ENCODE results near the gene UFSP1. TPM values are rescaled to one million over a fixed set of nuclear protein-coding genes. Genes with fewer than 3 reads are reported as not detected.

The UFSP1 gene
- total and polyA plus RNA-seq, 2 of the 13 experiments (the other 11 are each of a cell fraction or from before 2014, with no cell fraction given), result 0.65 to 3.3 TPM

DNA sequence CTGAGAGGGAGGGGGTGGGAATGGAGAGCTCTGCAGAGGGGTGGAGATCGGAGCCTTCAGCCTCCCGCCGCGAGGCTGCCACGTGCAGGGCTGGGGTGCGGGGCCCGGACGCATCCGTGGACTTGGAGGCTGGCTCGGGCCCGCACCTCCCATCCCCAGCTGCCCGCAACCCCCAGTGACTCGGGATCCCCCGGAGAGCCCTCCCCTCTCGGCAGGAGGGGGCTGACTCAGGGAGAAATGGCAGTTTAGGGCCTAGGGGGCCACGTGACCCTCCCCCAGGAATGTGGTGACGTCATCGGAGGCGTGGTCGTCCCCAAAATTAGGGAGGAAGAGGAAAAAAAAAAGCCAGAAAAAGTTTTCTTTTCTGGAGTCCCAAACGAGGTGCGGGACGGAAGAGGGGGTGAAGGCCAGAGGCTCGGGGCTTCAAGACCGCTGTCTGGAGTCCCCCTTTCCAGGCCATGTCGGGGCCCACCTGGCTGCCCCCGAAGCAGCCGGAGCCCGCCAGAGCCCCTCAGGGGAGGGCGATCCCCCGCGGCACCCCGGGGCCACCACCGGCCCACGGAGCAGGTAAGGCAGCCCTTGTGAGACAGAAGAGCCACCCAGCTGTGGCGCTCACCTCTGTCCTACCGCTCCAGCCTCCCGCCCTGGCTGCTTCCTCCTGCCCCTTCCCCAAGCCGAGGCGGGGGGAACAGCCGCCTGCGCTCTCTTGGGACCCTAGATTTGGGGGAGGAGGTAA is 22.3 kb downstream of the UFSP1 start, which contains the start of gene TRIP6:
Gene TRIP6 (plus strand): TSS at position 348 of the 736 bp plus-strand sequence. CDS start 111 bp downstream, at position 459.
- Histone ChIP-seq H3K4me2 (ENCODE audit: low read depth, low read length) (no peak within 1 kb of the TSS), H3K4me3 (replicated peaks in 1 of 3; ENCODE audit: insufficient read depth in 1 of 3, low read depth in 2 of 3, low read length in 3 of 3) (no peak within 1 kb of the TSS), H3K27me3 (ENCODE audit: control insufficient read depth in 1 of 2, insufficient read depth in 2 of 2, low read length in 2 of 2) (no peaks in the 10 kb centered on the region; a peak in 1 of 5 replicates), H3K27ac (ENCODE audit: extremely low read length, insufficient read depth, low read length) (no peak within 1 kb of the TSS), H3K9ac (ENCODE audit: insufficient read depth, low read depth, low read length) (no peak within 1 kb of the TSS), H3K79me2 (ENCODE audit: insufficient read depth, low read length) (no peaks in the 10 kb centered on the region), H4K20me1 (ENCODE audit: insufficient read depth, low read length) (no peaks in the 10 kb centered on the region), H3K9me3 (ENCODE audit: low read length) (no peaks in the 10 kb centered on the region), H3K4me1 (ENCODE audit: insufficient read depth, low read length) (peaks cover 19% of the 10 kb centered on the region), H3K36me3 (replicated peaks in 1 of 2; ENCODE audit: control insufficient read depth in 1 of 2, insufficient read depth in 2 of 2, low read length in 2 of 2) (no peaks in the 10 kb centered on the region; a peak in 1 of 5 replicates), H2AFZ (ENCODE audit: low read length) (no peak within 1 kb of the TSS)
- ATAC-seq (no peak), DNase-seq (ENCODE audit: low spot score) (no peak), FAIRE-seq (no peak)
- 76% methylated on average over 26 of the region's 42 CpGs for WGBS (ENCODE audit: low lambda C conversion rate)
- POLR2A ChIA-PET, result no interaction called here
- in situ Hi-C loops (cut with HindIII; ENCODE audit: extremely low pct_ligation_motif_present, low pct_unique_long_range_greater_than_20kb) (no loop called here), intact Hi-C loops (cut with micrococcal nuclease; ENCODE audit: unreplicated experiment) (no loop called here)
- CTCF ChIA-PET (ENCODE audit: low intra/inter-chr PET ratio, low total read pairs), result no interaction called here
- no TSS peak for BruUV-seq (replicated peaks)
- TF ChIP-seq DPF2 (CRISPR knock-in tag; IDR thresholded peaks at IDR 0.05; ENCODE audit: borderline replicate concordance, low read depth) (no peak), CREB1 (IDR thresholded peaks at IDR 0.05) (peak; percentile 95), CREB1 (CRISPR knock-in tag; IDR thresholded peaks at IDR 0.05) (no peak), ZNF230 (CRISPR knock-in tag; IDR thresholded peaks at IDR 0.05) (no peak), AGO2 (optimal IDR thresholded peaks at IDR 0.05; ENCODE audit: low read depth, low read length) (peak; percentile 34), ATF7 (IDR thresholded peaks at IDR 0.05) (peak; percentile 98), ATF7 (CRISPR knock-in tag; IDR thresholded peaks at IDR 0.05) (no peak)

DNA sequence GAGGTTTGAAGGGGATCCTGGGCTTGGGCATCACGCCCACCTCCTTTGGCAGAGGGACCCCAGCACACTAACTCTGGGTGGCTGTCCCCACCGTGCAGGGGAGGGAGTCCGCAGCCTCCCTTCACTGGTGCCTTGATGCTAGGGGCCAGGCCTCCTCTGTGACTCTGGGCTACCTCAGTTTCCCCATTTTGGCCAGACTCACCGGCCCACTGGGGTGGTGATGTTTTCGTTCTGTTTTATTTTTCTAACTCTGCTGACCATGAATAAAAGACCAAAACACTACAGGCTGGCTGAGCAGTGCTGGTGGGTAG is 22.8 kb downstream of the UFSP1 start:
- CTCF ChIA-PET (ENCODE audit: low intra/inter-chr PET ratio, low total read pairs), result no interaction called here
- no peaks in the 10 kb centered on the region; a peak in 1 of 5 replicates for H3K36me3 ChIP-seq (replicated peaks in 1 of 2; ENCODE audit: control insufficient read depth in 1 of 2, insufficient read depth in 2 of 2, low read length in 2 of 2)
- in situ Hi-C loops (cut with HindIII; ENCODE audit: extremely low pct_ligation_motif_present, low pct_unique_long_range_greater_than_20kb), result no loop called here
- no peak overlapping the region for H3K27ac ChIP-seq (ENCODE audit: extremely low read length, insufficient read depth, low read length)
- FAIRE-seq (no peak), ATAC-seq (no peak), DNase-seq (ENCODE audit: low spot score) (no peak)
- H3K4me3 ChIP-seq (replicated peaks in 1 of 3; ENCODE audit: insufficient read depth in 1 of 3, low read depth in 2 of 3, low read length in 3 of 3), result no peak overlapping the region
- no peaks in the 10 kb centered on the region; a peak in 1 of 5 replicates for H3K27me3 ChIP-seq (ENCODE audit: control insufficient read depth in 1 of 2, insufficient read depth in 2 of 2, low read length in 2 of 2)
- intact Hi-C loops (cut with micrococcal nuclease; ENCODE audit: unreplicated experiment), result no loop called here
- H4K20me1 ChIP-seq (ENCODE audit: insufficient read depth, low read length), result no peaks in the 10 kb centered on the region
- H3K4me1 ChIP-seq (ENCODE audit: insufficient read depth, low read length), result peaks cover 19% of the 10 kb centered on the region
- no peak overlapping the region for H3K9ac ChIP-seq (ENCODE audit: insufficient read depth, low read depth, low read length)
- H3K79me2 ChIP-seq (ENCODE audit: insufficient read depth, low read length), result no peaks in the 10 kb centered on the region
- H3K9me3 ChIP-seq (ENCODE audit: low read length), result no peaks in the 10 kb centered on the region
- POLR2A ChIA-PET, result no interaction called here
- no peak overlapping the region for H3K4me2 ChIP-seq (ENCODE audit: low read depth, low read length)
- 92% methylated on average over 3 of the region's 5 CpGs for WGBS (ENCODE audit: low lambda C conversion rate)
- no TSS peak for BruUV-seq (replicated peaks)
- H2AFZ ChIP-seq (ENCODE audit: low read length), result no peak overlapping the region
- TF ChIP-seq, protein P1, sequence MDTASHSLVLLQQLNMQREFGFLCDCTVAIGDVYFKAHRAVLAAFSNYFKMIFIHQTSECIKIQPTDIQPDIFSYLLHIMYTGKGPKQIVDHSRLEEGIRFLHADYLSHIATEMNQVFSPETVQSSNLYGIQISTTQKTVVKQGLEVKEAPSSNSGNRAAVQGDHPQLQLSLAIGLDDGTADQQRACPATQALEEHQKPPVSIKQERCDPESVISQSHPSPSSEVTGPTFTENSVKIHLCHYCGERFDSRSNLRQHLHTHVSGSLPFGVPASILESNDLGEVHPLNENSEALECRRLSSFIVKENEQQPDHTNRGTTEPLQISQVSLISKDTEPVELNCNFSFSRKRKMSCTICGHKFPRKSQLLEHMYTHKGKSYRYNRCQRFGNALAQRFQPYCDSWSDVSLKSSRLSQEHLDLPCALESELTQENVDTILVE (CRISPR knock-in tag; IDR thresholded peaks at IDR 0.05), result no peak
- TF ChIP-seq FOXJ3 (CRISPR knock-in tag; IDR thresholded peaks at IDR 0.05; ENCODE audit: borderline replicate concordance) (no peak), ZSCAN31 (CRISPR knock-in tag; IDR thresholded peaks at IDR 0.05; ENCODE audit: low read depth) (no peak), TAF1 (CRISPR knock-in tag; IDR thresholded peaks at IDR 0.05) (no peak), SIN3B (IDR thresholded peaks at IDR 0.05; ENCODE audit: low read length) (no peak), ELF3 (CRISPR knock-in tag; IDR thresholded peaks at IDR 0.05) (no peak), ZFP36L2 (CRISPR knock-in tag; IDR thresholded peaks at IDR 0.05) (no peak)
- TF ChIP-seq, protein P2, sequence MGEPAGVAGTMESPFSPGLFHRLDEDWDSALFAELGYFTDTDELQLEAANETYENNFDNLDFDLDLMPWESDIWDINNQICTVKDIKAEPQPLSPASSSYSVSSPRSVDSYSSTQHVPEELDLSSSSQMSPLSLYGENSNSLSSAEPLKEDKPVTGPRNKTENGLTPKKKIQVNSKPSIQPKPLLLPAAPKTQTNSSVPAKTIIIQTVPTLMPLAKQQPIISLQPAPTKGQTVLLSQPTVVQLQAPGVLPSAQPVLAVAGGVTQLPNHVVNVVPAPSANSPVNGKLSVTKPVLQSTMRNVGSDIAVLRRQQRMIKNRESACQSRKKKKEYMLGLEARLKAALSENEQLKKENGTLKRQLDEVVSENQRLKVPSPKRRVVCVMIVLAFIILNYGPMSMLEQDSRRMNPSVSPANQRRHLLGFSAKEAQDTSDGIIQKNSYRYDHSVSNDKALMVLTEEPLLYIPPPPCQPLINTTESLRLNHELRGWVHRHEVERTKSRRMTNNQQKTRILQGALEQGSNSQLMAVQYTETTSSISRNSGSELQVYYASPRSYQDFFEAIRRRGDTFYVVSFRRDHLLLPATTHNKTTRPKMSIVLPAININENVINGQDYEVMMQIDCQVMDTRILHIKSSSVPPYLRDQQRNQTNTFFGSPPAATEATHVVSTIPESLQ (CRISPR knock-in tag; conservative IDR thresholded peaks at IDR 0.05), result no peak
- TF ChIP-seq, protein P3, sequence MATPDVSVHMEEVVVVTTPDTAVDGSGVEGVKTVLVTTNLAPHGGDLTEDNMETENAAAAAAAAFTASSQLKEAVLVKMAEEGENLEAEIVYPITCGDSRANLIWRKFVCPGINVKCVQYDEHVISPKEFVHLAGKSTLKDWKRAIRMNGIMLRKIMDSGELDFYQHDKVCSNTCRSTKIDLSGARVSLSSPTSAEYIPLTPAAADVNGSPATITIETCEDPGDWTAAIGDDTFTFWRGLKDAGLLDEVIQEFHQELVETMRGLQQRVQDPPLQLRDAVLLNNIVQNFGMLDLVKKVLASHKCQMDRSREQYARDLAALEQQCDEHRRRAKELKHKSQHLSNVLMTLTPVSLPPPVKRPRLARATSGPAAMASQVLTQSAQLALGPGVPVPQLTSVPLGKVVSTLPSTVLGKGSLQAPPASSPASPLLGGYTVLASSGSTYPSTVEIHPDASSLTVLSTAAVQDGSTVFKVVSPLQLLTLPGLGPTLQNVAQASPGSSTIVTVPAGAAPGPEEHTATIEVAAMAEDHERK (CRISPR knock-in tag; IDR thresholded peaks at IDR 0.05; ENCODE audit: low read depth), result no peak

Data from HepG2 (cell line).